Heart left ventricle (tissue), 16 donors: ENCODE results near the gene MYBL2. TPM values are rescaled to one million over a fixed set of nuclear protein-coding genes. Genes with fewer than 3 reads are reported as not detected.

Experiments used
- ATAC-seq, 4 donors: fragments of 200-7000 bp; cut with Tn5 transposase; one replicate each; pipeline ENCODE4 v1.9.1; 2020 to 2022; ENCODE audit warnings: moderate library complexity in 4 of 4, mild to moderate bottlenecking in 3 of 4, moderate number of reproducible peaks in 1 of 4
- DNase-seq, 5 donors: peaks; one replicate each; pipeline ENCODE4 v3.0.0-alpha.2; 2020
- H3K27ac ChIP-seq, 12 donors: fragments of 200-600 bp; sonication (generic) in 4 of 12; one replicate each; pipeline versions ENCODE4 v1.5.0 to v1.8.0; 2016 to 2022; ENCODE audit warnings: mild to moderate bottlenecking in 2 of 12
- H3K27me3 ChIP-seq, 9 donors: fragments of 200-600 bp; sonication (generic) in 2 of 9; one replicate each; pipeline versions ENCODE4 v1.5.1 to v1.8.0; 2016 to 2022; ENCODE audit warnings: mild to moderate bottlenecking in 3 of 9
- H3K36me3 ChIP-seq, 9 donors: fragments of 200-600 bp; sonication (generic) in 2 of 9; one replicate each; pipeline versions ENCODE4 v1.5.0 to v1.8.0; 2018 to 2022; ENCODE audit warnings: mild to moderate bottlenecking in 2 of 9
- H3K4me1 ChIP-seq, 12 donors: fragments of 200-600 bp; sonication (generic) in 4 of 12; one replicate each; pipeline versions ENCODE4 v1.5.0 to v1.8.0; 2016 to 2022; ENCODE audit warnings: mild to moderate bottlenecking in 3 of 12
- H3K4me3 ChIP-seq, 12 donors: fragments of 200-600 bp; sonication (generic) in 4 of 12; one replicate each; pipeline versions ENCODE4 v1.5.0 to v1.8.0; 2017 to 2022; ENCODE audit warnings: mild to moderate bottlenecking in 9 of 12, moderate library complexity in 4 of 12
- H3K9me3 ChIP-seq, 12 donors: fragments of 200-600 bp; sonication (generic) in 4 of 12; one replicate each; pipeline versions ENCODE4 v1.5.0 to v1.8.0; 2016 to 2022; ENCODE audit warnings: mild to moderate bottlenecking in 1 of 12
- CTCF ChIP-seq, 12 donors: fragments of 200-600 bp; sonication (generic) in 4 of 12; IDR thresholded peaks; one replicate each; pipeline versions ENCODE4 v1.5.0 to v1.8.0; 2018 to 2022; ENCODE audit warnings: antibody characterized with exemption in 12 of 12, mild to moderate bottlenecking in 5 of 12
- POLR2A ChIP-seq, 2 donors: fragments of 450-650 bp; IDR thresholded peaks; one replicate each; pipeline ENCODE4 v1.6.1; 2017; ENCODE audit warnings: antibody characterized with exemption in 2 of 2, mild to moderate bottlenecking in 2 of 2, moderate library complexity in 2 of 2
- WGBS, 4 donors: extraction: QIAGEN DNeasy Blood & Tissue Kit in 2 of 4; methylation state at CpG; one replicate each; pipeline versions ENCODE4 v1.1.5 to v1.1.7; 2013 to 2018; 5-methylcytosine and 5-hydroxymethylcytosine counted together
- intact Hi-C, 10 donors: fragments of 100-400 bp; cut with DNase I; formaldehyde crosslinking; loops; one replicate each; pipeline versions ENCODE4 v1.11.1 to v1.14.2; 2022
- polyA plus RNA-seq, 2 donors: library from polyadenylated mRNA; stranded (reverse); fragments of 200-250 nt; gene quantifications; one replicate each; pipeline ENCODE4 v1.2.3, GENCODE V29; 2013
- total RNA-seq, 9 donors: library from RNA; depleted of rRNA in 2 of 9; stranded (reverse); fragments of >200 nt in 2 of 9; fragmentation: NEBNext Ultra II Directional in 3 of 9; extraction: Animal tissue kit (Norgen Biotek cat#: 25700) in 3 of 9; gene quantifications; one replicate each; pipeline versions ENCODE4 v1.1.0 to v1.2.4, GENCODE V29; 2016 to 2023
- donor health status: ischemic (EF 13 %, LVEDD 7.1; RV severe dilation, severe dysfunction).
- donor health status: healthy with polysubstance abuse.
- donor health status: DM: no; HTN: yes; CAD: no.
- donor health status: DM: no; HTN: no; CAD: no.
- donor health status: ischemic (EF 25% LVEDD 6.9; RV normal size, moderate dysfunction).
- donor health status: ischemic (EF 25% LVEDD 5.7; RV mildly dilated, moderate dysfunction).
- donor health status: healthy.
- donor health status: DM: yes; HTN: yes; CAD: no.
- donor health status: ischemic (EF 35%, LVEDD 5.7; RV mildly dilated, moderate dysfunction).
- donor health status: nonischemic (EF 11% LVEDD 7.7; RV severe dilation, severe dysfunction).
- donor health status: DM: yes; HTN: yes; CAD: no.
- donor health status: PGD.
- donor health status: ischemic (EF 29% LVEDD 5.4; RV normal size, mild dysfunction).
- donor health status: nonischemic (EF 23%, LVEDD 6.1; RV moderate dilation, normal function).

The MYBL2 gene
- total and polyA plus RNA-seq, 11 donors, result 0.07 to 7.9 (median 0.17) TPM; not detected in 2

- H3K36me3 ChIP-seq, result no peaks in the 10 kb centered on the region
- DNase-seq (no peak), ATAC-seq (no peak)
- 94 to 97% (median 94%) methylated on average over 5 of the region's 5 CpGs for WGBS, 4 donors
- no peak overlapping the region for H3K4me3 ChIP-seq
- no peaks in the 10 kb centered on the region for H3K9me3 ChIP-seq
- H3K27me3 ChIP-seq, result no peaks in the 10 kb centered on the region
- intact Hi-C loops, result no loop called here
- TF ChIP-seq POLR2A (IDR thresholded peaks at IDR 0.05), result no peak
- TF ChIP-seq CTCF (IDR thresholded peaks at IDR 0.05), result no peak
- no peak overlapping the region for H3K27ac ChIP-seq
- H3K4me1 ChIP-seq, result no peaks in the 10 kb centered on the region
Measured at GRCh38 chr20:43676368-43676767, 9.5 kb downstream of the MYBL2 start.

DNA sequence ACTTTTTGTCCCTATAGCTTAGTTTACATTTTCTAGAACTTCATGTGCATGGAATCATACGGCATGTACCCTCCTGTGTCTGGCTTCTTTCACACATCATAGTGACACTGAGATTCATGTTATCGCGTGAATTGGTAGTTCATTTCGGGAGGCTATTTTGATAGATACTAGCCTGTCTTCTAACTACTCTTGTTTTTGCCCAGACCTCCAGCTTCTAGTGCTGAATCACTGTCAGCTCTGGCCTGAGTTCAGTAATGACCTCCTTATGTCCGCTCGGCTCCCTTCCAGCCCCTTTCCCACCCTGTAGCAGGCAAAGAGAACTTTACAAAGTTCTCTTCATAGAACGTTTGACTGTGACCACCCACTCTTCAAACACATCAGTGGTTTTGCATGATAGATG lies 14.1 kb downstream of the MYBL2 start:
- intact Hi-C loops, result no loop called here
- WGBS, 4 donors, result 79 to 89% (median 86%) methylated on average over 7 of the region's 7 CpGs
- no peak overlapping the region for H3K27ac ChIP-seq

GRCh38 chr20:43681468-43681942 lies 14.6 kb downstream of the MYBL2 start:
- TF ChIP-seq POLR2A (IDR thresholded peaks at IDR 0.05) (no peak), CTCF (IDR thresholded peaks at IDR 0.05) (peak in 2 of 12 donors; percentile 15 to 31)
- no peak overlapping the region for H3K27ac ChIP-seq
- WGBS, 4 donors, result 63 to 72% (median 70%) methylated on average over 7 to 8 of the region's 8 CpGs
- intact Hi-C loops, result no loop called here
- H3K4me3 ChIP-seq, result peak overlapping the region in 1 of 12 donors; percentile 17
- peaks cover 0 to 4% (median 0%) of the 10 kb centered on the region in 12 donors for H3K4me1 ChIP-seq
- H3K9me3 ChIP-seq, result no peaks in the 10 kb centered on the region
- ATAC-seq (peak; percentile 68 to 82 (median 82)), DNase-seq (no peak)
- H3K36me3 ChIP-seq, result no peaks in the 10 kb centered on the region
- no peaks in the 10 kb centered on the region for H3K27me3 ChIP-seq

More for the DNA sequence above, 14.1 kb downstream of the MYBL2 start:
- no peak for DNase-seq
- TF ChIP-seq CTCF (IDR thresholded peaks at IDR 0.05) (no peak), POLR2A (IDR thresholded peaks at IDR 0.05) (no peak)
- Histone ChIP-seq H3K36me3 (no peaks in the 10 kb centered on the region), H3K4me3 (peak overlapping the region in 1 of 12 donors; percentile 17), H3K27me3 (no peaks in the 10 kb centered on the region), H3K4me1 (peaks cover 0 to 4% (median 0%) of the 10 kb centered on the region in 12 donors), H3K9me3 (no peaks in the 10 kb centered on the region)
- peak in 1 of 4 donors; percentile 22 for ATAC-seq

DNA sequence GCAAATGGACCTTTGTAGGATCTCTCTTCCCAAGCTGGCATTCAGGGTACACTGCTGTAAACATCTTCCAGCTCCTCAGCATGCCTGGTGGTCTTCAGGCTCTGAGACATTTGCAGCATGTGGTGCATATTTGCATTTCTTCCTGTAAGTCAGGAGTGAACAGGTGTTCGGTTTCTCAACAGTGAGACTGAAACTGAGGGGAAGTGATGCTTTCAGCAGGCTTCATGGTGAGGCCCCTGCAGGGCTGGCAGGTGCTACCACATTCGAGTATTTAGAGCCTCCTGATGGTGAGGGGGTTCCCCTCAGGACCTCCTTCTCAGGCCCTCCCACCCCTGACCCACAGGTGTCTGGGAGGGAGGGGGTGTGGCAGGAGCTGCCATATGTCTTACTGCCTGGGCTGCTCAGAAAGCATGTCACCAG lies 15.1 kb downstream of the MYBL2 start:
- DNase-seq (no peak), ATAC-seq (no peak)
- H3K9me3 ChIP-seq, result no peaks in the 10 kb centered on the region
- TF ChIP-seq POLR2A (IDR thresholded peaks at IDR 0.05) (no peak), CTCF (IDR thresholded peaks at IDR 0.05) (no peak)
- no peaks in the 10 kb centered on the region for H3K36me3 ChIP-seq
- WGBS, 4 donors, result 74 to 86% (median 80%) methylated on average over 2 of the region's 2 CpGs
- H3K27ac ChIP-seq, result no peak overlapping the region
- peaks cover 0 to 4% (median 0%) of the 10 kb centered on the region in 12 donors for H3K4me1 ChIP-seq
- no peaks in the 10 kb centered on the region for H3K27me3 ChIP-seq
- no peak overlapping the region for H3K4me3 ChIP-seq
- intact Hi-C loops, result no loop called here
